AG04450 (cell line): ENCODE data around the gene GGNBP2. TPM values are rescaled to one million over a fixed set of nuclear protein-coding genes. Genes with fewer than 3 reads are reported as not detected.

Experiments
- CTCF ChIA-PET: fragments of 300-600, 350-600 bp; formaldehyde crosslinking; extraction: SDS; loops from one replicate; lab custom pipeline; 2022; ENCODE audit warnings: antibody characterized with exemption, inconsistent platforms; lab: Charles Lee
- POLR2A ChIA-PET: fragments of 350-600 bp; formaldehyde crosslinking; extraction: SDS; loops from one replicate; lab custom pipeline; 2021; ENCODE audit warnings: antibody characterized with exemption, inconsistent platforms; lab: Yijun Ruan, JAX
- DNase-seq: peaks from one replicate; pipeline ENCODE4 v3.0.0-alpha.2; 2011; ENCODE audit warnings: low read depth, low spot score
- H3K27ac ChIP-seq: one replicate; pipeline ENCODE4 v1.5.1; 2012; ENCODE audit warnings: low read depth, low read length, control low read depth
- H3K27me3 ChIP-seq: one replicate; pipeline ENCODE4 v1.6.0; 2012; ENCODE audit warnings: low read length; ENCODE audit not compliant: control insufficient read depth, insufficient read depth
- H3K4me3 ChIP-seq: 2 replicates; pipeline ENCODE4 v1.5.1; 2011; ENCODE audit warnings: mild to moderate bottlenecking, low read depth, low read length, control low read depth
- H3K9me3 ChIP-seq: 2 replicates; pipeline ENCODE4 v1.5.1; 2012; ENCODE audit warnings: low read length; ENCODE audit not compliant: control insufficient read depth, insufficient read depth
- polyA plus RNA-seq: library from polyadenylated mRNA; depleted of rRNA; stranded (reverse); fragments of >200 nt; gene quantifications from 2 replicates; pipeline ENCODE4 v1.2.3, GENCODE V29; 2011
- TF ChIP-seq, protein P1 (sequence below): IDR thresholded peaks from 2 replicates; pipeline ENCODE4 v1.5.1; 2011; ENCODE audit warnings: low read depth, low read length, control low read depth, inconsistent platforms

Gene GGNBP2
- polyA plus RNA-seq, 1 experiment: 87.6 TPM

DNA sequence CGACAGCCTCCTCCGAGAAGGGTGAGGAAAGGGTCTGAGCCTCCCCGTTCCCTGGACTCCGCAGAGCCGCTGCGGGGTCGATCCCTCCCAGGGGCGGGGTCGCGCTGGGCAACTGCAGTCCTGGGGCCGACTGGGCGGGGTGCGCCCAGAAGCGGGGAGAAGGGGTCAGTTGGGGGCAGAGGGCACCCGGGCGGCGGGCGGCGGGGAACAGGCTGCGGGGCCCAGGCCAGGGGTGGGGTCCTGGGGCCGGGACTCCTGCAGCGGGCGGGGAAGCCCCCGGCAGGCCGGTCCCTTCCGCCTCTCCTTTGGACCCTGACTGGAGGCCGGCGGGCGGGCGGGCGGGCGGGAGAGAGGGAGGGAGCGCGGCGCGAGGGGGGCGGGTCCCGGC lies 352 bp downstream of the GGNBP2 start:
- DNase-seq: no peak
- TF ChIP-seq, protein P1, sequence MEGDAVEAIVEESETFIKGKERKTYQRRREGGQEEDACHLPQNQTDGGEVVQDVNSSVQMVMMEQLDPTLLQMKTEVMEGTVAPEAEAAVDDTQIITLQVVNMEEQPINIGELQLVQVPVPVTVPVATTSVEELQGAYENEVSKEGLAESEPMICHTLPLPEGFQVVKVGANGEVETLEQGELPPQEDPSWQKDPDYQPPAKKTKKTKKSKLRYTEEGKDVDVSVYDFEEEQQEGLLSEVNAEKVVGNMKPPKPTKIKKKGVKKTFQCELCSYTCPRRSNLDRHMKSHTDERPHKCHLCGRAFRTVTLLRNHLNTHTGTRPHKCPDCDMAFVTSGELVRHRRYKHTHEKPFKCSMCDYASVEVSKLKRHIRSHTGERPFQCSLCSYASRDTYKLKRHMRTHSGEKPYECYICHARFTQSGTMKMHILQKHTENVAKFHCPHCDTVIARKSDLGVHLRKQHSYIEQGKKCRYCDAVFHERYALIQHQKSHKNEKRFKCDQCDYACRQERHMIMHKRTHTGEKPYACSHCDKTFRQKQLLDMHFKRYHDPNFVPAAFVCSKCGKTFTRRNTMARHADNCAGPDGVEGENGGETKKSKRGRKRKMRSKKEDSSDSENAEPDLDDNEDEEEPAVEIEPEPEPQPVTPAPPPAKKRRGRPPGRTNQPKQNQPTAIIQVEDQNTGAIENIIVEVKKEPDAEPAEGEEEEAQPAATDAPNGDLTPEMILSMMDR: no peak
- ChIA-PET POLR2A (interaction anchor here (0.8 to 2.9 kb wide), 7 partner anchors 10 to 735 kb away, joined by 3 to 40 read pairs (median 5); partner anchors contain the start of genes MRM1, MYO19, PIGW and ZNHIT3), CTCF (no interaction called here)
- Histone ChIP-seq H3K27me3 (no peaks in the 10 kb centered on the region), H3K27ac (peak overlapping the region; percentile 98), H3K9me3 (no peaks in the 10 kb centered on the region; the same call in 1 of the 2 replicates), H3K4me3 (peak overlapping the region; percentile 96)

DNA sequence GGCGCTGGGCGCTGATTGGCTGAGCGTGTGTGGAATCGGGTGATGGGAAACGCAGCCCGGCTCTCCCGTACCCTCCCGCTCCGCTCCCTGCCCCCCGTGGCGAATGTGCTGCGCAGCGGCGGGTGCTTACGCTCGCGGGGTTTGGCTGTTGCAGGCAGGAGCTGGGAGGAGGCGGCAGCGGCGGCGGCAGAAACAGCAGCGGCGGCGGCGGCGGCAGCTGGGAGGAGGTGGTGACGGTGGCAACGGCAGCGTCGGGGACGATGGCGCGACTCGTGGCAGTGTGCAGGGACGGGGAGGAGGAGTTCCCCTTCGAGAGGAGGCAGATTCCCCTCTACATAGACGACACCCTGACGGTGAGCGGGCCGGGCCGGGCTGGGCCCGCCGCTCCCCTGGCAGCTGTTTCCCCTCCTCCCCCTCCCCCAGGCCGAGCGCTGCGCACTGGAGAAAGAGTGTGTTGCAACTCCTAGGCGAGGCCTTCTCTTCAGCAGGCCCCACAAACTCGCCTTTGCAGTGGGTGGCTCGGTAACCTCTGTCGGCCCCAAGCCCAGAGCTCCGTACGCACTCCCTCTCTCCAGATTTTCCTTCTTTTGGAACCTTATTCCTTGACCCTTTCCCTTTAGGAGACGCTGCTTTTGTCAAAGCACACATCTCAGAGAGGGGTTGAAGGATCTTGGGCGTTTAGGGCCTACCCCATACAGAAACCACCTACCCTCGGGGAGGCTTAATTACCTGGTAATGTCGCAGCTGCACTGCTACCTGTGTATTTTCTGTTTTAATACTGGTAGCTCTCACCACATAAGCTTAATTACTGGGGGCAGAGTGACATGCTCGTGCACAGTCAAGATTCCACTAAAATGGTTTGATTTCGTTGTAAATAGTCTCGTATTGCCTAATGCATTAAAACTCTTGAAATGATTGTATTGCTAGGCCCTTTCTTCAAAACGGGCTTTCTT lies 1.0 kb downstream of the GGNBP2 start:
- POLR2A ChIA-PET: interaction anchor here (0.6 to 2.9 kb wide), 13 partner anchors 9 to 736 kb away, joined by 3 to 40 read pairs (median 5); partner anchors contain the start of genes MRM1, MYO19, PIGW and ZNHIT3
- peak overlapping the region; percentile 94 for H3K27ac ChIP-seq

DNA sequence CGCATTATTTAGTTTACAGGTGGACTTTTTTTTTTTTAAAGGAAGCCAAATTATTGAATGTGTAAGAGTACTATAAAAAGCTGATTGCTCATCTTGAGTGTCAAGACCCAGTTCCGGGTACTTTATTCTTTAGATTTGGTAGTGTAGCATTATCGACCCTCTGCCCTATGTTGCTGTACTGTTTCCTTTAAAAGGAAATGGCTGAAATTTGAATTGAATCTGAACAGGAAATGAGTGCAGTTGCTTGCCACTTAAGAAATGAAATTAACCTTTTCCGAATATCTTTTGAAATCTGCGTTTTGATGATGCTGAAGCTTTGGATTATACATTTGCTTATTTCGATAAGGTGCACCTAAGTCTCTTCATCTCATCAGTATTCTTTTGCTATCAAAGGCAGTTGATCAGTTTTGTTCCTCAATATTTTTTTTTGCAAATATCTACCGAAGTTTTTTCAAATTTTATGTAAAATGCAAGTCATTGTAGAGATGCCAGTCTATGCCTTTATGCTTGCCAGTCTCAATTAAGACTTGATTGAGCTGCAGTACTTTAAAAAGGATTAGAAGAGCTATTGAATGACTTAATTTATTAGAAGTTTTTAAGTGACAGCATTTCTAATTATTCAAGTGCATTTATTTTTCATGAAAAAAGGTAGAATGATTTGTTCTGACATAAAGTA lies 1.8 kb downstream of the GGNBP2 start:
- Histone ChIP-seq H3K27ac (peak overlapping the region; percentile 94), H3K4me3 (peak overlapping the region; percentile 92), H3K27me3 (no peaks in the 10 kb centered on the region), H3K9me3 (no peaks in the 10 kb centered on the region; the same call in 1 of the 2 replicates)
- TF ChIP-seq, protein P1: no peak
- CTCF ChIA-PET: interaction anchor here (0.8 to 1.2 kb wide), 3 partner anchors 7 to 693 kb away, joined by 3 read pairs; no protein-coding TSS in a partner anchor
- POLR2A ChIA-PET: interaction anchor here (1.0 to 1.4 kb wide), 5 partner anchors 12 to 63 kb away, joined by 3 to 8 read pairs (median 5); no protein-coding TSS in a partner anchor
- no peak for DNase-seq

More for the DNA sequence above, 1.0 kb downstream of the GGNBP2 start:
- peak; percentile 95 for DNase-seq
- CTCF ChIA-PET: interaction anchor here (0.8 to 1.2 kb wide), 3 partner anchors 8 to 694 kb away, joined by 3 read pairs; no protein-coding TSS in a partner anchor
- H3K9me3 ChIP-seq: no peaks in the 10 kb centered on the region; the same call in 1 of the 2 replicates
- peak overlapping the region; percentile 92 for H3K4me3 ChIP-seq
- TF ChIP-seq, protein P1: 0 out of 2 replicates have a peak, but pooled peaks have one; percentile 9
- H3K27me3 ChIP-seq: no peaks in the 10 kb centered on the region

DNA sequence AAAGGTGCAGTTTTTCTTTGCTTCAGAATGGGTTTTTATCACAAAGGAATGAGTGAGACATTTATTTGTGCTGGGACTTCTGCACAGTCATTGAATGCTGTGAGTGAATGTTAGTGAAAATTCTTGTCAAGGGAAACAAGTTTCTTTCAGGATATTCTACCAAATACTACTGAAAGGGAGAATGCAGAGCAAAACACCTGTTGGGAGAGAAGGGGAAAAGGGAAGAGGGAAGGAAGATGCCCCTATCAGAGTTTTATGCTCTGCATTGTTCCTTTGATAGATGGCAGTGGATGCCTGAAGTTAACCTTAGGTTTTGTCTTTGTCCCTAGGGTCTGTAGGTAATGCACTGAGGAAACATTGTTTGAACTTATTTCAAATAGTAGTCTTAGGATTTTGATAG lies 3.1 kb downstream of the GGNBP2 start:
- Histone ChIP-seq H3K27ac (no peak overlapping the region), H3K9me3 (no peaks in the 10 kb centered on the region; the same call in 1 of the 2 replicates), H3K4me3 (peak overlapping the region; percentile 92), H3K27me3 (no peaks in the 10 kb centered on the region)
- ChIA-PET POLR2A (no interaction called here), CTCF (no interaction called here)
- DNase-seq: no peak
- TF ChIP-seq, protein P1: no peak
